BJ (cell line): ENCODE results near the gene SRPRB. TPM values are rescaled to one million over a fixed set of nuclear protein-coding genes. Genes with fewer than 3 reads are reported as not detected.

ENCODE experiments used
- CTCF ChIA-PET: fragments of 350-600 bp; formaldehyde crosslinking; extraction: SDS; loops from one replicate; lab custom pipeline; 2021; ENCODE audit warnings: antibody characterized with exemption, inconsistent platforms; lab: Yijun Ruan, JAX
- POLR2A ChIA-PET: fragments of 300-600 bp; sonication (Branson Sonifier 250); formaldehyde crosslinking; extraction: SDS; loops from one replicate; lab custom pipeline; 2021; ENCODE audit warnings: antibody characterized with exemption; lab: Charles Lee
- DNase-seq: peaks from one replicate; pipeline ENCODE4 v3.0.0-alpha.2; 2011; ENCODE audit warnings: low read depth
- H3K27me3 ChIP-seq: 2 replicates; pipeline ENCODE4 v1.6.0; 2011; ENCODE audit warnings: low read length; ENCODE audit not compliant: control insufficient read depth, insufficient read depth
- H3K36me3 ChIP-seq: 2 replicates; pipeline ENCODE4 v1.5.1; 2011; ENCODE audit warnings: low read length; ENCODE audit not compliant: control insufficient read depth, insufficient read depth
- H3K4me3 ChIP-seq: 2 replicates; pipeline ENCODE4 v1.5.1; 2011; ENCODE audit warnings: low read depth, mild to moderate bottlenecking, control low read depth, low read length
- polyA plus RNA-seq: library from polyadenylated mRNA; depleted of rRNA; stranded (reverse); fragments of >200 nt; gene quantifications from 2 replicates; pipeline ENCODE4 v1.2.3, GENCODE V29; 2011
- TF ChIP-seq, protein P1 (sequence below): IDR thresholded peaks from 2 replicates; pipeline ENCODE4 v1.5.1; 2011; ENCODE audit warnings: low read depth, mild to moderate bottlenecking, control low read depth, inconsistent platforms, low read length, moderate library complexity; ENCODE audit not compliant: insufficient read depth

Gene SRPRB
- polyA plus RNA-seq, 1 experiment, result 36.0 TPM

DNA sequence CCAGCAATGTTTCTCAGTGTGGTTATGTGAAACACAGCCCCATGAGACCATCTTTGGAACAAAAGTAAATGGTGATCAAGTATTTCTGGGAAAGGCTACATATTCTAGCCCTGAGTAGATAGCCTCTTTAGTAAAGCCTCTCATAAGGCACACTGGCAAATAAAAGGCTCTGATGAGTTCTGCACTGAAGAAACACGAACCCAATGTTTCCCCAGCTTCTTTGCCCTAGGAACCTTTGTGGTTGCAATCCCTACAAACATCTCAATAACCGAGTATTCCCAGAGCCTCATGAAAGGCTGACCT, 48.3 kb downstream of the SRPRB start:
- no peak for DNase-seq
- H3K27me3 ChIP-seq, result 0 out of 2 replicates have a peak, but pooled peaks cover 2% of the 10 kb centered on the region
- TF ChIP-seq, protein P1, sequence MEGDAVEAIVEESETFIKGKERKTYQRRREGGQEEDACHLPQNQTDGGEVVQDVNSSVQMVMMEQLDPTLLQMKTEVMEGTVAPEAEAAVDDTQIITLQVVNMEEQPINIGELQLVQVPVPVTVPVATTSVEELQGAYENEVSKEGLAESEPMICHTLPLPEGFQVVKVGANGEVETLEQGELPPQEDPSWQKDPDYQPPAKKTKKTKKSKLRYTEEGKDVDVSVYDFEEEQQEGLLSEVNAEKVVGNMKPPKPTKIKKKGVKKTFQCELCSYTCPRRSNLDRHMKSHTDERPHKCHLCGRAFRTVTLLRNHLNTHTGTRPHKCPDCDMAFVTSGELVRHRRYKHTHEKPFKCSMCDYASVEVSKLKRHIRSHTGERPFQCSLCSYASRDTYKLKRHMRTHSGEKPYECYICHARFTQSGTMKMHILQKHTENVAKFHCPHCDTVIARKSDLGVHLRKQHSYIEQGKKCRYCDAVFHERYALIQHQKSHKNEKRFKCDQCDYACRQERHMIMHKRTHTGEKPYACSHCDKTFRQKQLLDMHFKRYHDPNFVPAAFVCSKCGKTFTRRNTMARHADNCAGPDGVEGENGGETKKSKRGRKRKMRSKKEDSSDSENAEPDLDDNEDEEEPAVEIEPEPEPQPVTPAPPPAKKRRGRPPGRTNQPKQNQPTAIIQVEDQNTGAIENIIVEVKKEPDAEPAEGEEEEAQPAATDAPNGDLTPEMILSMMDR, result no peak
- CTCF ChIA-PET, result interaction anchor here (1.7 kb wide), 1 partner anchor 13 kb away, joined by 4 read pairs; no protein-coding TSS in a partner anchor
- no peak overlapping the region for H3K4me3 ChIP-seq
- POLR2A ChIA-PET, result no interaction called here
- no peaks in the 10 kb centered on the region for H3K36me3 ChIP-seq

DNA sequence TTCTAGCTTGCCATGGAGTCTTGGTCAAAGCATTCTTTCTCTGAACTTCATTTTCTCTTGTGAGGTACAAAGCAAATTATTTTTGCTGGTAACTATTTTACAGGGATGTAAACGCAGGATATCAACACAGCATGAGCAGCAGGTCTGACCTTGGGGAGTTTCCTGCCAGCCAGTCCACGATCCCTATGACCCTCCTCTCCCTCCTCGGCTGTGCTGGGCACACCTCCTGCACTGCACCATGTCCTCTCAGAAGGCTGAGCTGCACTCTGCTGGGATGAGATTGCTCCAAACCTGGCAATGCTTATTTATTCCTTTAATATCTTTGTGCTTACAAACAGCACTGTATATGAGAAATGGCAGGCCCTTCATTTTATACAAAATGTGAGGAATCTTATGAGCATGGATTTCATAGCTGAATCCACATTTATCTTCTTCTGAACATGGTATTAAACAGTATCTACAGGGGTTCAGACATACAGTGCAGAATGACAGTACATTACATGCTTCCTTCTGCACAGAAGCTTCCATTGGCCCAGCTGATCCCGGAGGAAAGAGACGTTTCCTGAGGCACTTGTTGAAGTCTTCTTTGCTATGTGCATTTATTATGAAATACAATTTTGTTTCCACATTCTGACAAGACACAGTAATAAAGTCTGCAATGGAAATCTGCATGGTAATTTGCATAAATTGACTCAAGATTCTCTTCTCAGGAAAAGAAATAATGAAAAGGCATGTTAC, 48.8 kb downstream of the SRPRB start:
- Histone ChIP-seq H3K27me3 (0 out of 2 replicates have a peak, but pooled peaks cover 2% of the 10 kb centered on the region), H3K4me3 (no peak overlapping the region), H3K36me3 (no peaks in the 10 kb centered on the region)
- no peak for DNase-seq
- ChIA-PET CTCF (interaction anchor here (2.0 to 2.3 kb wide), 2 partner anchors 10 to 36 kb away, joined by 6 to 7 read pairs; no protein-coding TSS in a partner anchor), POLR2A (no interaction called here)
- TF ChIP-seq, protein P1, result no peak

DNA sequence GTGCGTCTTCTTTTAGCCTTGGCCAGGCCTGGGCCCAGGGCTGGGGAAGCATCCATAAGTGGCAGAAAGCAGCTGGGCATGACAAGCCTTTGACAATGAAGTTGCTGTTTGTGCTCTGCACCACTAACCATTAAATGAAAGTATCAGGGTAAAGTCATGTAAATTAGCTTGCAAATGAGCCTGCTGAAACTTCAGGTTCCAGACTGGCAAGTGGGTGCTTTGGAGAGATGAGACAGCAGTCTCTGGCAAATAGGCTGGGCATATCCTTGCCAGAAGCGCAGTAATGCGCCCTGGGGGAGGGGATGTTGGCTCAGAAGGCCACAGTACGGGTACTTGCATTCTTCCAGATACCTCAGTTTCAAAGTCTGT, 49.4 kb downstream of the SRPRB start:
- H3K36me3 ChIP-seq, result no peaks in the 10 kb centered on the region
- POLR2A ChIA-PET, result no interaction called here
- no peaks in the 10 kb centered on the region for H3K27me3 ChIP-seq
- DNase-seq, result no peak
- TF ChIP-seq, protein P1, result no peak
- CTCF ChIA-PET, result interaction anchor here (1.6 to 2.3 kb wide), 3 partner anchors 10 to 37 kb away, joined by 3 to 7 read pairs (median 6); no protein-coding TSS in a partner anchor
- no peak overlapping the region for H3K4me3 ChIP-seq

DNA sequence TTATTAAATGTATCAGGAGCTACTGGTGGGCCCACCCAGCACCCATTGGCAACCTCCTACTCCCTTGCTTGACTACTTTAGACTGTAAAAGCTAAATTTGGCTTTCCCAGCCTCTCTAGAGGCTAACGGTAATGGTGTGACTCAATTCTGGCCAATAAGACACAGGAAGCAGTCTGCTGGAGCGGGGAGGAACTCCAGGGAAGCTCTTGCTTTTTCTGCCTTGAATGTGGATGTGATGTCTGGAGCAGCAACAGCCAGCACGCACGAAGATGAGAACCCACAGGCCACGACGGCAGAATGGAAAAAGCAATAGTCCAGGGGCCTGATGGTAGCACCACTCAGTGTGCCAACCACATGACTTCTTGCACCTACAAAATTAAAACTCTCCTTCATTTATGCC, 50.2 kb downstream of the SRPRB start:
- POLR2A ChIA-PET, result no interaction called here
- DNase-seq, result no peak
- CTCF ChIA-PET, result interaction anchor here (1.2 to 2.3 kb wide), 4 partner anchors 9 to 37 kb away, joined by 3 to 7 read pairs (median 4); no protein-coding TSS in a partner anchor
- TF ChIP-seq, protein P1, result no peak
- Histone ChIP-seq H3K27me3 (no peaks in the 10 kb centered on the region), H3K4me3 (no peak overlapping the region), H3K36me3 (no peaks in the 10 kb centered on the region)

DNA sequence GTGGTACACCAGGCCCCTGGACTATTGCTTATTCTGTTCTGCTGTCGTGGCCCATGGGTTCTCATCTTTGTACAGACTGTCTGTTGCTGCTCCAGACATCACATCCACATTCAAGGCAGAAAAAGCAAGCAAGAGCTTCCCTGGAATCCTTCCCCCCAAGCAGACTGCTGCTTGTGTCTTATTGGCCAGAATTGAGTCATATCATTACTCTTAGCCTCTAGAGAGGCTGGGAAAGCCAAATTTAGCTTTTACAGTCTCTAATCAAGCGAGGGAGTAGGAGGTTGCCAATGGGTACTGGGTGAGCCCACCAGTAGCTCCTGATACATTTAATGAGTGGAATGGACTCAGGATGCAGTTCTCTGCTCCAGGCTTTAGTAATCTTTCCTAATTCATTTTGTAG, 50.7 kb downstream of the SRPRB start:
- TF ChIP-seq, protein P1, result no peak

More for the DNA sequence above, 50.7 kb downstream of the SRPRB start:
- DNase-seq, result no peak
- CTCF ChIA-PET, result interaction anchor here (1.2 to 2.3 kb wide), 4 partner anchors 9 to 38 kb away, joined by 3 to 7 read pairs (median 4); no protein-coding TSS in a partner anchor
- POLR2A ChIA-PET, result no interaction called here
- Histone ChIP-seq H3K36me3 (no peaks in the 10 kb centered on the region), H3K4me3 (no peak overlapping the region), H3K27me3 (no peaks in the 10 kb centered on the region)
